ENCODE results near the gene DNAJC18. TPM values are rescaled to one million over a fixed set of nuclear protein-coding genes. Genes with fewer than 3 reads are reported as not detected.

DNAJC18 gene
- total RNA-seq, 1 experiment from 2014 or later, result 16.7 TPM

DNA sequence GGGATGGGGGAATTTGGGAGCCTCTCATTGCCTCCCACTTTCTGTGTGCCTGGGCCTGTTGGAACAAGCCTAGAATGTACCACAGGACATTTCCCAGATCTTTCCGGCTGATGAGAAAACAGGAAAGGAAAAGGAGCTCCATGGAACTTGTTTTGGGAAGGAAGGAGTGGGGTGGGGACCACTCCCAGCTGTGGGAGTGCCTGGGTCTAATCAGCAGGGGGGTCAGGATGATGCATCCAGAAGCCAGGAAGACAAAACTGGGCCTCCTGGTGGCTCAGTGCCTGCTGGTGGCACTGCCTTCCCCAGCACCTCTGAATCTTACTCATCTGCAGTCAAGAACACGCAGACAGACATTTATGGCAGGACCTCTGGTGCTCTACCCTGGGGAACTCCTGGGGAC is 34.2 kb upstream of the DNAJC18 start:
- peaks cover 20% of the 10 kb centered on the region for H3K36me3 ChIP-seq (ENCODE audit: insufficient read depth, low read length, poor library complexity, severe bottlenecking)
- no TSS peak for BruUV-seq (replicated peaks)
- no peak for TF ChIP-seq EZH2 (IDR thresholded peaks at IDR 0.05; ENCODE audit: borderline replicate concordance, low read depth, low read length, poor library complexity, severe bottlenecking)
- no peak overlapping the region for H3K27ac ChIP-seq (ENCODE audit: low read depth, low read length, poor library complexity, severe bottlenecking)
- intact Hi-C loops (cut with micrococcal nuclease; ENCODE audit: unreplicated experiment), result no loop called here
- no peaks in the 10 kb centered on the region for H3K27me3 ChIP-seq (replicated peaks; ENCODE audit: insufficient read depth, low read depth, low read length, poor library complexity)
- H3K9me3 ChIP-seq (ENCODE audit: low read depth, low read length, poor library complexity, severe bottlenecking), result no peaks in the 10 kb centered on the region
- ChIA-PET POLR2A (ENCODE audit: low non-redundant PET) (no interaction called here), CTCF (no interaction called here)
- DNase-seq (ENCODE audit: low spot score), result no peak
- H3K4me1 ChIP-seq (ENCODE audit: insufficient read depth, low read length, poor library complexity, severe bottlenecking), result peaks cover 14% of the 10 kb centered on the region
- no peak overlapping the region for H3K4me3 ChIP-seq (ENCODE audit: low read depth, low read length, poor library complexity, severe bottlenecking)

GRCh38 chr5:139473105-139473504 is 33.8 kb upstream of the DNAJC18 start:
- H3K27ac ChIP-seq (ENCODE audit: low read depth, low read length, poor library complexity, severe bottlenecking), result no peak overlapping the region
- no TSS peak for BruUV-seq (replicated peaks)
- TF ChIP-seq EZH2 (IDR thresholded peaks at IDR 0.05; ENCODE audit: borderline replicate concordance, low read depth, low read length, poor library complexity, severe bottlenecking), result no peak
- TF ChIP-seq, protein P1, sequence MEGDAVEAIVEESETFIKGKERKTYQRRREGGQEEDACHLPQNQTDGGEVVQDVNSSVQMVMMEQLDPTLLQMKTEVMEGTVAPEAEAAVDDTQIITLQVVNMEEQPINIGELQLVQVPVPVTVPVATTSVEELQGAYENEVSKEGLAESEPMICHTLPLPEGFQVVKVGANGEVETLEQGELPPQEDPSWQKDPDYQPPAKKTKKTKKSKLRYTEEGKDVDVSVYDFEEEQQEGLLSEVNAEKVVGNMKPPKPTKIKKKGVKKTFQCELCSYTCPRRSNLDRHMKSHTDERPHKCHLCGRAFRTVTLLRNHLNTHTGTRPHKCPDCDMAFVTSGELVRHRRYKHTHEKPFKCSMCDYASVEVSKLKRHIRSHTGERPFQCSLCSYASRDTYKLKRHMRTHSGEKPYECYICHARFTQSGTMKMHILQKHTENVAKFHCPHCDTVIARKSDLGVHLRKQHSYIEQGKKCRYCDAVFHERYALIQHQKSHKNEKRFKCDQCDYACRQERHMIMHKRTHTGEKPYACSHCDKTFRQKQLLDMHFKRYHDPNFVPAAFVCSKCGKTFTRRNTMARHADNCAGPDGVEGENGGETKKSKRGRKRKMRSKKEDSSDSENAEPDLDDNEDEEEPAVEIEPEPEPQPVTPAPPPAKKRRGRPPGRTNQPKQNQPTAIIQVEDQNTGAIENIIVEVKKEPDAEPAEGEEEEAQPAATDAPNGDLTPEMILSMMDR (conservative IDR thresholded peaks at IDR 0.05; ENCODE audit: low read depth, low read length), result no peak
- no peak for DNase-seq (ENCODE audit: low spot score)
- H3K4me3 ChIP-seq (ENCODE audit: low read depth, low read length, poor library complexity, severe bottlenecking), result no peak overlapping the region
- POLR2A ChIA-PET (ENCODE audit: low non-redundant PET), result no interaction called here
- no peaks in the 10 kb centered on the region for H3K9me3 ChIP-seq (ENCODE audit: low read depth, low read length, poor library complexity, severe bottlenecking)
- intact Hi-C loops (cut with micrococcal nuclease; ENCODE audit: unreplicated experiment), result no loop called here
- CTCF ChIA-PET, result no interaction called here
- peaks cover 16% of the 10 kb centered on the region for H3K36me3 ChIP-seq (ENCODE audit: insufficient read depth, low read length, poor library complexity, severe bottlenecking)
- H3K4me1 ChIP-seq (ENCODE audit: insufficient read depth, low read length, poor library complexity, severe bottlenecking), result peaks cover 14% of the 10 kb centered on the region
- H3K27me3 ChIP-seq (replicated peaks; ENCODE audit: insufficient read depth, low read depth, low read length, poor library complexity), result no peaks in the 10 kb centered on the region

DNA sequence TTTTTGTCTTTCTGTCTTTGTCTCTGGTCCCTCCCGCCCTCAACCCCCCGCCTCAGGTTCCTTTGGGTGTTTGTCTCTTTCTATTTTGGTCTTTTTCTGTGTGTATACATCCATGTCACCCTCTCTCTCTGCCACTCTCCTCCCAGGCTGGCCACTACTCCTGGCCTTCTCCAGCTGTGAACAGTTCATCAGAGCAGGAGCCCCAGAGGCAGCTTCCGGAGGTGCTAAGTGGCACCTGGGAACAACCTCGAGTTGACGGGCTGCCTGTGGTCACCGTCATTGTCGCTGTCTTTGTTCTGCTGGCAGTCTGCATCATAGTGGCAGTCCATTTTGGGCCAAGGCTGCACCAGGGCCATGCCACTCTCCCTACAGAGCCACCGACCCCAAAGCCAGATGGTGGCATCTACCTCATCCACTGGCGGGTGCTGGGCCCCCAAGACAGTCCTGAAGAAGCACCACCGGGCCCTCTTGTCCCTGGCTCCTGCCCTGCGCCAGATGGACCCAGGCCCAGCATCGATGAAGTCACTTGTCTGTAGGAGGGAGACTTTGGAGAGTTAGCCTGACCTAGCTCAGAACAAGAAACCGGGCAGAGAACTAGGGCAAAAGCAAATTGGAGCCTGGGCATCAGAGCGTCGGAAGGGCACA is 33.2 kb upstream of the DNAJC18 start:
- BruUV-seq (replicated peaks), result no TSS peak
- TF ChIP-seq, protein P1 (conservative IDR thresholded peaks at IDR 0.05; ENCODE audit: low read depth, low read length), result no peak
- TF ChIP-seq EZH2 (IDR thresholded peaks at IDR 0.05; ENCODE audit: borderline replicate concordance, low read depth, low read length, poor library complexity, severe bottlenecking), result no peak
- Histone ChIP-seq H3K4me1 (ENCODE audit: insufficient read depth, low read length, poor library complexity, severe bottlenecking) (peaks cover 14% of the 10 kb centered on the region), H3K36me3 (ENCODE audit: insufficient read depth, low read length, poor library complexity, severe bottlenecking) (peaks cover 12% of the 10 kb centered on the region), H3K9me3 (ENCODE audit: low read depth, low read length, poor library complexity, severe bottlenecking) (no peaks in the 10 kb centered on the region), H3K27me3 (replicated peaks; ENCODE audit: insufficient read depth, low read depth, low read length, poor library complexity) (no peaks in the 10 kb centered on the region), H3K4me3 (ENCODE audit: low read depth, low read length, poor library complexity, severe bottlenecking) (no peak overlapping the region), H3K27ac (ENCODE audit: low read depth, low read length, poor library complexity, severe bottlenecking) (no peak overlapping the region)
- intact Hi-C loops (cut with micrococcal nuclease; ENCODE audit: unreplicated experiment), result no loop called here
- POLR2A ChIA-PET (ENCODE audit: low non-redundant PET), result no interaction called here
- CTCF ChIA-PET, result no interaction called here
- no peak for DNase-seq (ENCODE audit: low spot score)

DNA sequence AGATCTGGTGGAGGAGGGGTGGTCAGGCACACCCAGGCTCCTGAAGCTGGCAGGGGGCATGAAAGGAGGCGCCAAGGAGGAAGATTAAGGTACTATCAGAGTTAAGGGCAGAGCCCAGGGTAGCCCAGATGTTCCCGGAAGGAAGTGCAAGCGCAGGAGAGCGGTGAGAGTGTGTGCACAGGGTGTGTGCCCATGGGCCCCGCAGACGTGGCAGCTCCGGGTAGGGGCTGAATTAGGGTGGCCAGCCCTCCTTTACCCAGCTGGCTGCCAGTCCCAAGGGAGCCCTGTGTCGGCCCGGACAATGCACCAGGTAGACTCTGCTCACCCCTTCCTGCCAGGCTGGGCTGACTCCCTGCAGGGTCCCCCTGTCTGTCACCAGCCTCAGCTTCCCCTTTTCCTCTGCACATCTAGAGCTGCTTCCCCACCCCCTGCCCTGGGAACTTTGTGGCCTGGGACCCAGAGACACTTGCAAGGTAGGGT is 31.5 kb upstream of the DNAJC18 start, which contains the start of gene SMIM33:
SMIM33 (plus strand) TSS at position 184 of the 480 bp plus-strand sequence; CDS start at position 302, 118 bp downstream.
- CTCF ChIA-PET, result no interaction called here
- H3K4me3 ChIP-seq (ENCODE audit: low read depth, low read length, poor library complexity, severe bottlenecking), result no peak within 1 kb of the TSS
- no peak for TF ChIP-seq EZH2 (IDR thresholded peaks at IDR 0.05; ENCODE audit: borderline replicate concordance, low read depth, low read length, poor library complexity, severe bottlenecking)
- TF ChIP-seq, protein P1 (conservative IDR thresholded peaks at IDR 0.05; ENCODE audit: low read depth, low read length), result no peak

More for the DNA sequence above, 31.5 kb upstream of the DNAJC18 start, which contains the start of gene SMIM33:
- Histone ChIP-seq H3K9me3 (ENCODE audit: low read depth, low read length, poor library complexity, severe bottlenecking) (no peaks in the 10 kb centered on the region), H3K36me3 (ENCODE audit: insufficient read depth, low read length, poor library complexity, severe bottlenecking) (peaks cover 7% of the 10 kb centered on the region), H3K27me3 (replicated peaks; ENCODE audit: insufficient read depth, low read depth, low read length, poor library complexity) (no peaks in the 10 kb centered on the region), H3K4me1 (ENCODE audit: insufficient read depth, low read length, poor library complexity, severe bottlenecking) (peaks cover 14% of the 10 kb centered on the region), H3K27ac (ENCODE audit: low read depth, low read length, poor library complexity, severe bottlenecking) (no peak within 1 kb of the TSS)
- POLR2A ChIA-PET (ENCODE audit: low non-redundant PET), result no interaction called here
- DNase-seq (ENCODE audit: low spot score), result no peak
- intact Hi-C loops (cut with micrococcal nuclease; ENCODE audit: unreplicated experiment), result no loop called here
- BruUV-seq (replicated peaks), result no TSS peak

Measured in A673 (cell line).